Endothelial cell of umbilical vein (primary cell): ENCODE measurements around the gene PCDHB12. TPM values are rescaled to one million over a fixed set of nuclear protein-coding genes. Genes with fewer than 3 reads are reported as not detected.
"Not testable (repeated sequence)": the region's sequence is repeated elsewhere in the genome, so short reads cannot be mapped to it uniquely, and the experiment has no call there.

Source experiments
- BruUV-seq: library from RNA; stranded (reverse); fragments of 400-500 nt; replicated peaks from 2 replicates; lab custom pipeline; 2021; lab: Mats Ljungman, UMichigan
- CTCF ChIA-PET: fragments of 300-600, 350-600 bp; sonication (Branson Sonifier 250); formaldehyde crosslinking; loops from one replicate; lab custom pipeline; 2021; ENCODE audit warnings: antibody characterized with exemption, inconsistent platforms; lab: Charles Lee
- POLR2A ChIA-PET: fragments of 300-600, 350-600 bp; sonication (Branson Sonifier 250); formaldehyde crosslinking; loops from one replicate; lab custom pipeline; 2021; ENCODE audit warnings: antibody characterized with exemption, inconsistent platforms; lab: Charles Lee
- DNase-seq: peaks from one replicate; pipeline ENCODE4 v3.0.0-alpha.2; 2011; ENCODE audit warnings: low read depth, low spot score
- FAIRE-seq: peaks from 2 replicates; lab custom pipeline; 2011; peaks lifted over from hg19 to GRCh38; lab: Jason Lieb, UNC
- H2AFZ ChIP-seq: 2 replicates; pipeline ENCODE4 v1.6.0; 2012; ENCODE audit warnings: low read depth, low read length, control low read depth, inconsistent platforms
- H3K27ac ChIP-seq: 2 replicates; pipeline ENCODE4 v1.5.1; 2011; ENCODE audit warnings: low read depth, mild to moderate bottlenecking, control low read depth, low read length, moderate library complexity; ENCODE audit not compliant: insufficient read depth
- H3K27me3 ChIP-seq, 2 experiments: 2 replicates each; pipeline versions ENCODE4 v1.6.0 to v1.6.1; 2011; ENCODE audit warnings: low read length in 2 of 2, mixed read lengths in 1 of 2; ENCODE audit not compliant: control insufficient read depth in 2 of 2, insufficient read depth in 2 of 2
- H3K36me3 ChIP-seq, 2 experiments: 2 replicates in 1 of 2; 3 replicates in 1 of 2; pipeline ENCODE4 v1.5.1; 2011; ENCODE audit warnings: low read length in 2 of 2, mild to moderate bottlenecking in 1 of 2, moderate library complexity in 1 of 2; ENCODE audit not compliant: control insufficient read depth in 2 of 2, insufficient read depth in 2 of 2; ENCODE audit errors: extremely low read depth in 1 of 2
- H3K4me1 ChIP-seq: 3 replicates; pipeline ENCODE4 v1.5.1; 2011; ENCODE audit warnings: mild to moderate bottlenecking, low read length; ENCODE audit not compliant: control insufficient read depth, insufficient read depth; ENCODE audit errors: extremely low read depth
- H3K4me2 ChIP-seq: 2 replicates; pipeline ENCODE4 v1.6.1; 2011; ENCODE audit warnings: low read length, control low read depth, mixed read lengths; ENCODE audit not compliant: insufficient read depth
- H3K4me3 ChIP-seq, 3 experiments: fragments of 200-600 bp in 1 of 3; sonication (generic), shearing (Covaris generic) in 1 of 3; replicated peaks in 1 of 3; 2 replicates each; pipeline ENCODE4 v1.5.1; 2011 to 2016; ENCODE audit warnings: control low read depth in 3 of 3, low read length in 3 of 3, mild to moderate bottlenecking in 2 of 3, inconsistent platforms in 1 of 3, low read depth in 1 of 3, moderate library complexity in 1 of 3; ENCODE audit not compliant: insufficient read depth in 1 of 3
- H3K79me2 ChIP-seq: 2 replicates; pipeline ENCODE4 v1.6.0; 2012; ENCODE audit warnings: low read length, inconsistent platforms; ENCODE audit not compliant: control insufficient read depth, insufficient read depth
- H3K9ac ChIP-seq: replicated peaks from 2 replicates; pipeline ENCODE3; 2011; ENCODE audit warnings: low read length, control low read depth; ENCODE audit not compliant: insufficient read depth; ENCODE audit errors: extremely low read depth
- H3K9me1 ChIP-seq: replicated peaks from 3 replicates; pipeline ENCODE4 v1.6.0; 2011; ENCODE audit warnings: mild to moderate bottlenecking, low read length; ENCODE audit not compliant: control insufficient read depth, insufficient read depth; ENCODE audit errors: extremely low read depth
- H3K9me3 ChIP-seq: replicated peaks from 2 replicates; pipeline ENCODE4 v1.5.1; 2012; ENCODE audit warnings: low read length, inconsistent platforms; ENCODE audit not compliant: control insufficient read depth, insufficient read depth
- H4K20me1 ChIP-seq: replicated peaks from 2 replicates; pipeline ENCODE3; 2011; ENCODE audit warnings: mild to moderate bottlenecking, low read length; ENCODE audit not compliant: control insufficient read depth, insufficient read depth; ENCODE audit errors: extremely low read depth
- dilution Hi-C: fragments of 300-500 bp; cut with MboI; formaldehyde crosslinking; loops from one replicate; pipeline ENCODE4 v1.15.0; 2019; ENCODE audit warnings: low sequenced_read_pairs; ENCODE audit not compliant: extremely low pct_ligation_motif_present
- intact Hi-C: fragments of 100-400 bp; cut with micrococcal nuclease; formaldehyde crosslinking; loops from one replicate; pipeline ENCODE4 v1.10.0; 2022
- polyA plus RNA-seq, 4 experiments: library from polyadenylated mRNA; depleted of rRNA in 3 of 4; stranded (reverse) in 3 of 4; unstranded in 1 of 4; fragments of >200 nt; gene quantifications; 2 replicates each; pipeline versions ENCODE4 v1.2.1 to v1.2.3, GENCODE V29; 2011 to 2012; ENCODE audit warnings: missing spikeins in 1 of 4
- total RNA-seq: library from RNA; stranded (reverse); gene quantifications from 2 replicates; pipeline ENCODE4 v1.2.3, GENCODE V29; 2021

PCDHB12 gene
- total and polyA plus RNA-seq, 2 donors (not counting 3 experiments of a cell fraction or from before 2014, with no cell fraction given) = 0.20 to 0.36 TPM

GRCh38 chr5:141210281-141210680, 1.8 kb downstream of the PCDHB12 start:
- DNase-seq, FAIRE-seq, H3K9me1 ChIP-seq, H4K20me1 ChIP-seq, H3K36me3 ChIP-seq, H3K4me2 ChIP-seq, H3K27ac ChIP-seq, H2AFZ ChIP-seq, H3K4me3 ChIP-seq, H3K9me3 ChIP-seq, CTCF ChIA-PET, H3K4me1 ChIP-seq, BruUV-seq, H3K79me2 ChIP-seq, dilution Hi-C loops, POLR2A ChIA-PET, intact Hi-C loops, H3K9ac ChIP-seq, H3K27me3 ChIP-seq: not testable (repeated sequence)

- H3K4me1 ChIP-seq, H3K36me3 ChIP-seq, H3K9me1 ChIP-seq, H3K4me2 ChIP-seq, H2AFZ ChIP-seq, DNase-seq, H3K9ac ChIP-seq, POLR2A ChIA-PET, H3K9me3 ChIP-seq, H4K20me1 ChIP-seq, BruUV-seq, H3K27ac ChIP-seq, H3K79me2 ChIP-seq, FAIRE-seq, H3K27me3 ChIP-seq, dilution Hi-C loops, CTCF ChIA-PET, H3K4me3 ChIP-seq, intact Hi-C loops: not testable (repeated sequence)
Observed at GRCh38 chr5:141210849-141211248, 2.3 kb downstream of the PCDHB12 start.

- H3K27ac ChIP-seq, H3K9me1 ChIP-seq, H3K36me3 ChIP-seq, H3K4me3 ChIP-seq, H3K79me2 ChIP-seq, H3K9me3 ChIP-seq, H3K9ac ChIP-seq, H4K20me1 ChIP-seq, H3K27me3 ChIP-seq, POLR2A ChIA-PET, H2AFZ ChIP-seq, H3K4me1 ChIP-seq, intact Hi-C loops, dilution Hi-C loops, H3K4me2 ChIP-seq: not testable (repeated sequence)
- BruUV-seq = TSS peak; percentile 24
- DNase-seq (peak; percentile 44), FAIRE-seq (peak; percentile 69)
- CTCF ChIA-PET = interaction anchor here (0.9 to 1.3 kb wide), 3 partner anchors 204 to 350 kb away, joined by 3 to 6 read pairs (median 3); partner anchors contain the start of gene PCDHGB7
Observed at GRCh38 chr5:141213656-141214339, 5.3 kb downstream of the PCDHB12 start, which contains the start of gene PCDHB13. Gene PCDHB13, plus strand, starts transcription at chr5:141213919. Its CDS starts 205 bp downstream, at chr5:141214124.

- H3K4me2 ChIP-seq, BruUV-seq, FAIRE-seq, H3K4me1 ChIP-seq, POLR2A ChIA-PET, H3K79me2 ChIP-seq, H3K36me3 ChIP-seq, DNase-seq, H4K20me1 ChIP-seq, H3K9ac ChIP-seq, H3K27me3 ChIP-seq, H3K9me1 ChIP-seq, H3K4me3 ChIP-seq, H3K27ac ChIP-seq, intact Hi-C loops, dilution Hi-C loops, H3K9me3 ChIP-seq, H2AFZ ChIP-seq: not testable (repeated sequence)
- CTCF ChIA-PET = interaction anchor here (0.6 kb wide), 1 partner anchor 36 kb away, joined by 3 read pairs; no protein-coding TSS in a partner anchor
Observed at GRCh38 chr5:141214583-141214982, 6.1 kb downstream of the PCDHB12 start.
